ENCODE results near the gene STXBP3. TPM values are rescaled to one million over a fixed set of nuclear protein-coding genes. Genes with fewer than 3 reads are reported as not detected.

The STXBP3 gene
- total RNA-seq, 6 experiments from 2014 or later = 42.2 to 44.6 (median 43.5) TPM

DNA sequence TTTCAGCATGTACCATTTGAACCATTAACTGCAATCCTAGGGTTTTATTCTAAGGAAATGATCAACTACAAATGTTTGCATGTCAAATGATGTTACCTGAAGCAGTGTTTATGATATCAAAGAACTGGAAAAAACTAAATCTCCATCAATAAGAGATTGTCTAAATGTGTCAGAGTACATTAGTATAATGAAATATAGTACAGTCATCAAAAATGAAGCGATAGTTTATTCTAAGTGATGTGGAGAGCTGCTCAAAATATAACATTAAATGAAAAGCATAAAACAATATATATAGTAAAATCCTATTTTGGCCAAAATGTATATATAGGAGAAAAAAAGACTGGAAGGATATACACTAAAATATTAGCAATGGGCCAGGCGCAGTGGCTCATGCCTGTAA is 86.5 kb downstream of the STXBP3 start:
- Mint-ChIP-seq H3K27me3 (ENCODE audit: insufficient read depth) (no peaks in the 10 kb centered on the region; the same call in 1 of the 2 replicates), H3K4me3 (no peak overlapping the region), H3K4me1 (ENCODE audit: low read depth) (peaks cover 43% of the 10 kb centered on the region), H3K9me3 (no peaks in the 10 kb centered on the region), H3K27ac (no peak overlapping the region), H3K36me3 (ENCODE audit: low read depth) (no peaks in the 10 kb centered on the region)
- TF ChIP-seq, protein P1, sequence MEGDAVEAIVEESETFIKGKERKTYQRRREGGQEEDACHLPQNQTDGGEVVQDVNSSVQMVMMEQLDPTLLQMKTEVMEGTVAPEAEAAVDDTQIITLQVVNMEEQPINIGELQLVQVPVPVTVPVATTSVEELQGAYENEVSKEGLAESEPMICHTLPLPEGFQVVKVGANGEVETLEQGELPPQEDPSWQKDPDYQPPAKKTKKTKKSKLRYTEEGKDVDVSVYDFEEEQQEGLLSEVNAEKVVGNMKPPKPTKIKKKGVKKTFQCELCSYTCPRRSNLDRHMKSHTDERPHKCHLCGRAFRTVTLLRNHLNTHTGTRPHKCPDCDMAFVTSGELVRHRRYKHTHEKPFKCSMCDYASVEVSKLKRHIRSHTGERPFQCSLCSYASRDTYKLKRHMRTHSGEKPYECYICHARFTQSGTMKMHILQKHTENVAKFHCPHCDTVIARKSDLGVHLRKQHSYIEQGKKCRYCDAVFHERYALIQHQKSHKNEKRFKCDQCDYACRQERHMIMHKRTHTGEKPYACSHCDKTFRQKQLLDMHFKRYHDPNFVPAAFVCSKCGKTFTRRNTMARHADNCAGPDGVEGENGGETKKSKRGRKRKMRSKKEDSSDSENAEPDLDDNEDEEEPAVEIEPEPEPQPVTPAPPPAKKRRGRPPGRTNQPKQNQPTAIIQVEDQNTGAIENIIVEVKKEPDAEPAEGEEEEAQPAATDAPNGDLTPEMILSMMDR (IDR thresholded peaks at IDR 0.05) = no peak
- DNase-seq = no peak

DNA sequence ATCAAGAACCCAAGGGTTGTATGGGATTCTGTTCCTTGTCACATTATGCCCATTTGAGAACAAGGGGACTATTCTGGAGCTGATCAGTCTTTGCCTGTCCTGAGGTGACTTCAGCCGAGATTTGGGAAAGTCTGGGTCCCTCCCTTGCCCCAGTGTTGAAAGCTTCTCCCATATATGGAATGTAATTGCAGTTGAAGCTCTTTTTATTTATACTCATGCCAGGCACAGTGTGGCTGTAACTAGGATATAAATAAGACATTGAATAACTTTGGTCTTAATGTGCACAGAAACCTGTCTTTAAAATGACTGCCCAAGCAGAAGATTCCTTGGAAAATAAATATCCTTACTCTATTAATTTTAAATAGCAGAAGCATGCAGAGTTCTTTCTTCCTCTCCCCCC is 95.2 kb downstream of the STXBP3 start:
- Mint-ChIP-seq H3K9me3 (no peaks in the 10 kb centered on the region), H3K4me1 (ENCODE audit: low read depth) (no peaks in the 10 kb centered on the region), H3K27me3 (ENCODE audit: insufficient read depth) (peaks cover 3% of the 10 kb centered on the region), H3K36me3 (ENCODE audit: low read depth) (no peaks in the 10 kb centered on the region), H3K27ac (no peak overlapping the region), H3K4me3 (no peak overlapping the region)
- TF ChIP-seq, protein P1 (IDR thresholded peaks at IDR 0.05) = no peak
- no peak for DNase-seq

DNA sequence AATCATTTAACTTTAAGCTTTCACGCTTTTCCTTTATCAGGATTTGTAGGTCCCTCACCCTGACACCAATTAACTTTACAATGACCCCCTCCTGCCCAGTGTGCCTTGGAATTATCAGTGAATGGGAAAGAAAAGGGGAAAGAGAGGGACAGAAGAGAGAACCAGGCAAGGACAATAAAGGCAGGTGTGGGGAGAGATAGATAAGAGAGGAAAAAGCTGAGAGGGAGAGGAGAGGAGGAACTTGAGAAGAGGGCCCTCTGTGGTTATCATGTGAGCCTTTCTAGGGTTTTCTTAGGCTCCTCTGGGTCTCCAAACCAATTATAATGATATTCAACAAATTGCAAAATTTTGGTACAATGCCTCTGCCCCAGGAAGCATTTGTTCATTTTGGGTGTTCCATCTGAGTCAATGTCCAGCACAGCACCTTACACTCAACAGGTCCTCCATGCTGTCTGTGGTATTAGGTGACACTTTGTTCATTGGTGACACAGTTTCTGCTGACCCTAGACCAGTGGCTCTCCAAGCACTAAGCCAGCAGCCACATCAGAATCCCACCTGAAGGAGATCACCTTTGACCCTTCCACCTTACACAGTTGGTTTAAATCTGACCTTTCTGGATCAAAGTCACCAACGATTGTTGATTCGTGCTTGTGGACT is 96.2 kb downstream of the STXBP3 start:
- H3K27me3 Mint-ChIP-seq (ENCODE audit: insufficient read depth) = peaks cover 3% of the 10 kb centered on the region
- DNase-seq = no peak
- TF ChIP-seq, protein P1 (IDR thresholded peaks at IDR 0.05) = no peak
- no peak overlapping the region for H3K27ac Mint-ChIP-seq
- H3K4me3 Mint-ChIP-seq = no peak overlapping the region
- no peaks in the 10 kb centered on the region for H3K4me1 Mint-ChIP-seq (ENCODE audit: low read depth)
- H3K36me3 Mint-ChIP-seq (ENCODE audit: low read depth) = no peaks in the 10 kb centered on the region
- no peaks in the 10 kb centered on the region for H3K9me3 Mint-ChIP-seq

DNA sequence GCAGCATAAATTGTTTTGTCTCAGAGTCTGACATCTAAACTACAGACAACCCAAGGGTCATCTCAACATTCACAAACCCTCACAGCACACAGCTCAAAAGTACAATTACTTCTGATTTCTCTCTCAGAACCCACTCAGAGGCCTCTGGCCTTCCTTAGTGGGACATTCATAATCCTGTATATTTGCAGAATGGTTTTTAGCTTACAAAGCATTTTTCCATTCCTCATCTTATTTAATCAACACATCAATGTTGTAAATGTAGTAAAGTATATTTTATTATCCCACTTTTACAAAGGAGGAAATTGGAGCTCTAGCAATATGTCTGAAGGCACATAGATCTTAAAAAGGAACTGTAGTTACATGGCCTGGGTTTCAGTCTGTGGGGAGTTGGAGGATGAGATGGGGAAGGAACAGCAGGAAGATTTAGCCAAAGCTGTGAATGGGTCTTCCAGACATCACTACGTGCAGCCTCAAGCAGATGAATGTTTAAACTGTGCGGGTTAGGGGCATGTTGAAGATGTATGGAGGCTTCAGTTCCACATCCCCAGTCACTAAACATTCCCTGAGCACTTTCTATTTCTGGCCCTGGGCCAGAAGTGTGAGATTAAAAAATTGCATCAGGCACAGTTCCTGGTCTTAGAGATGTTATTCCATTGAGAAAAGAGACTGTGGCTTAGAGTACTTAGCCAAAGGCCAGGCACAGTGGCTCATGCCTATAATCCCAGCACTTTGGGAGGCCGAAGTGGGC is 97.1 kb downstream of the STXBP3 start:
- Mint-ChIP-seq H3K9me3 (no peaks in the 10 kb centered on the region), H3K36me3 (ENCODE audit: low read depth) (no peaks in the 10 kb centered on the region), H3K27me3 (ENCODE audit: insufficient read depth) (peaks cover 3% of the 10 kb centered on the region), H3K27ac (no peak overlapping the region), H3K4me3 (no peak overlapping the region), H3K4me1 (ENCODE audit: low read depth) (no peaks in the 10 kb centered on the region)
- DNase-seq = no peak
- TF ChIP-seq, protein P1 (IDR thresholded peaks at IDR 0.05) = no peak

DNA sequence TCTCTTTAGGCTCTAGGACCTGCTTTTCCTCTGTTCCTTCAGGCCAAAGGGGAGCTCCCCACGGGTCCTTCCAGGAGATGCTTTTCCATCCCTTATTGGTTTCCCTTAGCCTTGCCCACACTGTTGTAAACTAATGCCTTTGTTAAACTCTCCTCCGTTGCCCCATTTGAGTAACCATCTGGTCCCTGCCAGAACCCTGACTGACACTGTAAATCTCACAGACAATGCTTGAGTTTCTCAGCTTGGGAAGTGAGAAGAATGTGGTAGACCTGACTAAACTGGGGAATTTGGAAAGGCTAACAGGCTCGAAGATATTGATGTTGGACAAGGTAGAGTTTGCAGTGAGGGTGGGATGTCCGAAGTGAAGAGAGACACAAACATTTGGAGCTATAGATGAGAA is 99.0 kb downstream of the STXBP3 start:
- no peaks in the 10 kb centered on the region for H3K4me1 Mint-ChIP-seq (ENCODE audit: low read depth)
- no peaks in the 10 kb centered on the region for H3K9me3 Mint-ChIP-seq
- no peaks in the 10 kb centered on the region for H3K36me3 Mint-ChIP-seq (ENCODE audit: low read depth)

More for the DNA sequence above, 99.0 kb downstream of the STXBP3 start:
- no peak overlapping the region for H3K4me3 Mint-ChIP-seq
- TF ChIP-seq, protein P1 (IDR thresholded peaks at IDR 0.05) = no peak
- no peak overlapping the region for H3K27ac Mint-ChIP-seq
- H3K27me3 Mint-ChIP-seq (ENCODE audit: insufficient read depth) = peaks cover 3% of the 10 kb centered on the region
- DNase-seq = no peak

Measured in HFFc6 (cell line).